Measurements from ENCODE around the gene ME3.

The ME3 gene

DNA sequence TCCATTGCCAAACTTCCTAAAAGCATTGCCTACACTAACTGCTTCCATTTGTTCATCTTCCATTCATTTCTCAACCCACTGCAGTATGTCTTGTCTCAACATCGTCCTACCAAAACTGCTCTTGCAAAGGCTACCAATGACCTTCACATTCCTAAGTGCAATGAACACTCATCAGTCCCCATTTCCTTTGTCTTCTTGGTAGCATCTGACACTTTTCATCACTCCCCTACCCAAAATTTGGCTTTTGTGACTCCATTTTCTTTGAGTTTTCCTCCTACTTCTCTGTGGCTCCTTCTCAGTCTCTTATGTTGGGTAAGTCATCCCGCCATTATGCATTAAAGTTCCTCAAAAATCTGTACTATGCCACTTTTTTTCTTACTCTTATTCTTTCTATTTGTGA lies 162.3 kb downstream of the ME3 start:
- DNase-seq = no peak

DNA sequence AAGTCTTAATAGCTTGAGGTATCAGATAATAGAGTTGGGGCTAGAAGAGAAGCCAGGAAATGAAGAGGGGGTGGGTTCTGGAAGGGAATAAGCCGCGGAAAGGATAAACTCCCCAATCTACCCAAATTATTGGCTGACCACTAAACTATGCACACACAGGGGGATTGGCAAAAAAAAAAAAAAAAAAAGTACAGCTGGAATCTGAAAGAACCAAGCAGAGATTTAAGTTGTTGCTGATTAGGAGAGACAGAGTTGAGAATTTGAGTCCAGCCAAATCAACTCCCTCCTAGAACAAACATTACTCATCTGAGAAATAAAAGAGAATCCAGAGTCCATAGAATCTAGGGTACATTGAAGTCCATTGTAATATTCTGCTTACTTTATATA lies 162.8 kb downstream of the ME3 start:
- DNase-seq = no peak

DNA sequence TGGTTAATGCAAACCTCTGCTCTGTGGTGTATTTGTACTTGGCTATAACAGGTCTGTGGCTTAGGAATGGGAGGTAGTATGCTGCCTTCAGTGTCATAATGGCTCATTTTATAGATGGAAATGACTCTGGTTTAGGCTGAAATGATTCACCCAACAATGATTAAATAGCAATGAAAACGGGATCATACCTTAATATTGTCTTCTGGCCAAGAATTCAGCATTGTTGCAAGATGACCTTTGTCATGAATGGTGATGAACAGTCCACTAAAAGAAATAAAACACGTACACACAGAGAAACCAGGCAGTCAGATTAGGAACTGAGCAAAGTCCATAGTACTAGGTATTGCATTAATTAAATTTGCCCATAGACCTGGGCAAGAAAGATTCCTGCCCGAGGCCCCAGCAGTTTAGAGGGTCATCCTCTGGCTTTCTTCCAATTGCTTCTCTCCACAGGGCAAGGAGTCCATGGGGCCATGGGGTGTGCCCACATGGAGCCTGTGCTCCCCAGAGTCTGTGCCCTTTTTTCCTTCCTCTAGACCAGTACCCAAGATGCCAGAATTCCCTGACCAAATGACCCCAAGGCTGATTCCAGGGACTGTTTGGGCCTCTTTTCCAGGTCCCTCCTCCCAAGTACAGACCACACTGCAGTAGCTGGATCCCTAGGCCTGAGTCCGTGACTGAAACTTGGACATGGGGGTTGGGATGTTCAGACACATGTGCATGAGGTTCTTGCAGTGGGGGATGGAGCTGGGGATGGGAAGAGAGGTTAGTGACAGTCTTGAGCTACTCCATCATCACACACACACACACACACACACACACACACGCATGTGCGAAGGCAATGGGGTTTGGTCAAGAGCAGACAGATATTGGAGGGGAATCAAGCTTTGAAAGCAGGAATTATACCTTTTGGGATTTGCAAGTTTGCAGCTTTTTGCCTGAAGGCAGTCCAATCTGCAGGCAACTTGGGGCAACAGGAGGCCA lies 163.5 kb downstream of the ME3 start:
- DNase-seq = no peak

DNA sequence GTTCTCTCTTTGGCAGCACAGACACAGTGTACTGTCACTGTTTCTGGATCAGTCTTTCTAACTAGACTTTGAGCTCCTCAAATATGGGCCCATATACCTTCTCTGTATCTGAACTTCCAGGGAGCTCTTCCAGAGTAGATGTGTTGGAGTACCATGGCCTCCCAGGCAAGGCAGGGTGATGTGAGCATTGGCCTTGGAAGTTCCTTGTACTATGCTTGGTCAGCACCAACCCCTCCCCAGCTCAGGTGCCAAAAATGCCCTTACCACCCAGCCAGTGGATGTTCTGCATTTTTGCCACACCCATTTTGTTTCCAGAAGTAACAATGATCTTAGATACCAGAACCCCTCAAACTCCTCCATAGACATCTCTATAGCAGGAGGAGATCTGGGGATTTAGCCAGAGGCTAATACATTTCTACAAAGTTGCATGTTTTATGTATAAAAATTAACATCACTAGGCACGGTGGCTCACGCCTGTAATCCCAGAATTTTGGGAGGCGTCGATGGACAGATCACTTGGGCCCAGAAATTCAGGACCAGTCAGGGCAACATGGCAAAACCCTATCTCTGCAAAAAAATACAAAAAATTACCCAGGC lies 165.1 kb downstream of the ME3 start:
- no peak for DNase-seq

DNA sequence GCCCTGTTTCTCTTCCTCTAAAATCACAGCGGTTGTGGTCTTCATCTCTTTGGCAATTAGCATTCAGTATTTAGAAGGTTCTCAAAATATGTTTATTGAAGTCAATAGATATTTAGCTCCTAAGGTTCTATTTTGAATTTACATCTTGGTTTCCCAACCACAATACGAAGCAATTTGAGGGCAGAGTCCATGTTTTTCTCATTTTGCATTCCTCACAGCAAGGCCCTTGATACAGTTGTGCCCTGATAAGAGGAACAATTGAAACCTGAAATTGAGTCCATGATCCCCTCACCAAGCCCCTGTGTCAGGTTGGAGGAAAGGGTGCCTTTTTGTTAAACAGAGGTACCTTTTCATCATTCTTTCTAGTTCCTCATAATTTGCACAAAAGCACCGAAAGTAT lies 166.2 kb downstream of the ME3 start:
- no peak for DNase-seq

DNA sequence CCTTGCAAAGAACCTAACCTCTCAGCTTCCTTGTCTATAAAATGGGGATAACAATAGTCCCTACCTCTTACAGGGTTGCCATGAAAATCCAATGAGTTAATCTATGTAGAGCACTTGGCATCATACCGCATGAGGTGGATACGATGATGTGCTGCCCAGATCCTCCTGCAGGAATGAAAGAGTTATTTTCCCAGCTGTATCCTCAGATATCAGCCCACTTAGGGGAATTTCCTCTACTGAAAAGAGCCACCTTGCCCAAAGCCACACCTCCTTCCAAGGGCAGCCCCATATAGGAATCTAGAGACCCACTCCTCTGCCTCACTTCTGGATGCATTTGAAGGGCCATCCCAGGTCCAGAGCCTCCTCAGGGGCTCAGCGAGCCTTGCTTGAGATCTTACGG lies 169.3 kb downstream of the ME3 start:
- no peak for DNase-seq

DNA sequence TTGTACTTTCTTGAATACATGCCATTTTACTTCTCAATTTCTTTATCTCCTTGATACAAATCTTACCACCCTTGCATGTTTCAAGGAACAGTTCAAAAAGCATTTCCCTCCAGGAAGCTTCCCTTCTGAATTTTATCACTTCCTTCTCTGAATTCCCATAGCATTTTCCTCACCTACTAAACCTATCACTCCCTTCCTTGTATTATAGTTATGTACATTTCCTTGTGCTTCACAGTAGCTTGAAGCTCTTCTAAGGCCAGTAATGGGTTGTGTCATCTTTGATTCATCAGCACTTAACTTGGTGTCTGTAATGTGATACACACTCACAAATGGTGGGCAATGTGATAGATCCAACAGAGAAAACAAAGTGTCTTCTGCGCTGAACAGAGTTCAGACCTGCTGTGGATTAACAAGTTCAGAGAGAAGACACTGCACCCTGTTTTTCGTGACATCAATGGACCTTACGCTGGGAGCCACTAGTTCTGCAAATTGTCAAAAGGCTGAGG lies 170.2 kb downstream of the ME3 start:
- no peak for DNase-seq

DNA sequence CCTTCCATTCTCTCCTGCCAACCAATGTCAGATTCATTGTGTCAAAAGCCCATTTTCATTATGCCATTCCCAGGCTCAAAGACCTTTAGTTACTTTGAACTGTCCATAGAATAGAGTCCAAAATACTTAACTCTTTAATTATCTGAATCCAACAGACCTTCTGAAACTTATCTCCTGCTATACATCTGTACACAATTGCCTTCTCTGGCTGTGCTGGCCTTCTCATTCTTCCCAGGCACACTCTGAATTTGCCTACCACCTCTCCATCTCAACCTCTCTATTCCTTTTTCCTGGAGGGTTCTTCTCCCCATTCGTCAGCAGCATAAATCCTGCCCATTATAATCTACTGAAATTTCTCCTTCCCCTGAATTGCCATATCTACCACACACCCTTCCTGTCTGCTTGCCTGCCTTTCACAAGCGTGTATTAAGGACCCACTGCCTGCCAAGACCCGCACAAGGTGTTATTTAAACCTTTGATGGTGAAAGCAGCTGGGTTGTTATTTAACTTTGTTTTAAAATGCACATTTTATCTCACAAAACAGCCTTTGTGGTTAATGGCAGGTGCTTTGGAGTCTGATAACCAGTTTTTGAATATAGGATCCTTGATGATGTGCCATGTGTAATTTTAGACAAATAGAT lies 171.8 kb downstream of the ME3 start:
- no peak for DNase-seq

DNA sequence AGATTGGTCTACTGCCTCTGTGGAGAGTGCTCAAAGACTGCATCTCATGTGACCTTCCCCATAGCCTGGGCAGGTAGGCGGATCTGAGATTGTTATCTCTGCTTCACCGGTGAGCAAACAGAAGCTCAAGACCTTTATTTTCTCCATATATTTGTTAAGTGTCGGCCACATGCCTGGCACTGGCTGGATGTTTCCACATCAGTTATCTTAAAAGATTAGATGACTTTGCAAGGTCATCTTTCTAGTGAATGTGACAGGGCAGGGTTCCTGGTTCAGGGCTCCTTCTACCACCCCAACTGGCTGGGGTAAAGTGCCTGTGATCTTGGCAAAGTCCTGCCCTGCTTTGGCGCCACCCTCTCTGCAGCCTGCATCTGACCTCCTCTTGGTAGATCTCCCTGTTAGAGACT lies 172.7 kb downstream of the ME3 start:
- DNase-seq = no peak

DNA sequence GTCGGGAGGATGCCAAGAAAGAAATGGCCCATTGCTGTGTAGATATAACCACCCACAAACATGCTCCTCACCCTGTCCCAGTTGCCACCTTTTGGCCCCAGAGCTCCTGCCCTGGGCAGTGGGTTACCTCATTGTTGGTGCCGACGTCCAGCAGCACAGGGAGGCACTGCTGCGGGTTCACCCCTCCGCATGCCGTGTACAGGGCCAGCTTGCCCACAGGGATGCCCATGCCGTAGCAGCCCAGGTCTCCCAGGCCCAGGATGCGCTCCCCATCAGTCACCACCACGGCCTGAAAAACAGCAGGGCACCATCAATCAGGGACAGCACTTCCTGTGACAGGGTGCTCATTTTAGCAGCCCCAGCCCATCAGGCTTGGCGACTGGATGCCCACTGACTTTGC lies 174.6 kb downstream of the ME3 start:
- no peak for DNase-seq

DNA sequence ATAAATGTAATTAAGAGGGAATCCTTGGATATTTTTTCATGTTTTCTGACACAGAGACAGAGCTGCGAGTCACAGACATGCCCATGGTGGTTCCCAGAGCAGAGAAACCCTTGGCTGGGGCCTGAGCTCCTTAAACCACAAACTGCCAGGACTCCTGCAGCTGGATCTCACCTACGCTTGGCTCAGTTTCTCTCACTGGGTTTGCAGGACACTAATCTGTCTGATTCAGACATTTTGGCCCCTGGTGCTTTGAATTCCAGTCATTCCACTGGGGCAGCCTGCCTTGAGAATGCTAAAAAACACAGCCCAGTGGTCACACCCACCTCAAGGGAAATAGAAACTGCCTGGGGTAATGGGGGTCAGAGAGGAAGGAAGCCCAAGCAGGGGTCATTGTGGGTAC lies 175.1 kb downstream of the ME3 start:
- DNase-seq = no peak

DNA sequence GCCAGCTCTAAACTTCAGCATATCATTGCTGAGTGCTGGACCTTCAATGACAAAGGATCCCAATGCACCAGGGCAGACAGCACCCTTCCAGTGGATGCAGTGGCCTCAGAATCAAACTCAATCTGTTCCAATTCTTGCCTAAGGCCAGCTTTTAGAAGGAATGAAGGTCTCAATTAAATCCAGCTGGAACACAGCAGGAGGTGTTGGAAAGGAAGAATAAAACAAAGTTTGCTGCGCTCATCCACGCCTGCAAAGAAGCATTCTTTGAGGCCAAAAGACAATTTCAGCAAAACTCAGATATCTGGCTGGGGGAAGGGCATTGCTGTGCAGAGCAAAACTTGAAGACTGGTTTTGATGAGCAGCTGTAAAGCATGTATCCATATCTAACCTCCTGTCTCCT lies 177.1 kb downstream of the ME3 start:
- no peak for DNase-seq

DNA sequence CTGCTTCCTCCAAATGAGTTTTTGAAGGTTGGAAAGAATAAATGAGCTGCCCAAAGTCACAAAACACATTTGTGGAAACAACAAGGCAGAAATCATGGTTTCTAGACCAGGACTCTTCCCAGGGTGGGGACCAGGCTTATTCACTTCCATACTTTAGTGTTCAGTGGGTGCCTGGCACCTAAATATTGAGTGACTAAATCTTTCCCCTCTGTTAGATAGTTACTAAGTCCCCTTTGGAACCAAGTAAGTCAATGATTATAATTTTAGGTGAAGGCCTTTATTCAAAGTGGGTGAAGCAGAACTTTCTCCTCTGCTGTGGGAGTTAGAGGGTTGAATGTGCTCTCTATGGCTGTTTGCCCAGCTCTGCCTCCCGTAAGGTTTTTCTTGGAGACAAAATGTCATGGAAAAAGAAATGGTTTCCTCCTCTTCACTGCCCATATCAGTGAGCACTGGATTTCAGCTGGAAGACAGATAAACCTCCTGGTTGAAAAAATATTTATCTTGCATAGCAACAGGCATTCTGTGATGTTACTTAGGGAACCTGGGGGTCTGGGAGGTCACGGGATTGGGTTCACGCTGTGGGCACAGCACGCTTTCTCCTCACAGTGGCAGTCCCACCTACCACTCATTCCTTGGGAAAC lies 179.9 kb downstream of the ME3 start:
- DNase-seq = no peak

DNA sequence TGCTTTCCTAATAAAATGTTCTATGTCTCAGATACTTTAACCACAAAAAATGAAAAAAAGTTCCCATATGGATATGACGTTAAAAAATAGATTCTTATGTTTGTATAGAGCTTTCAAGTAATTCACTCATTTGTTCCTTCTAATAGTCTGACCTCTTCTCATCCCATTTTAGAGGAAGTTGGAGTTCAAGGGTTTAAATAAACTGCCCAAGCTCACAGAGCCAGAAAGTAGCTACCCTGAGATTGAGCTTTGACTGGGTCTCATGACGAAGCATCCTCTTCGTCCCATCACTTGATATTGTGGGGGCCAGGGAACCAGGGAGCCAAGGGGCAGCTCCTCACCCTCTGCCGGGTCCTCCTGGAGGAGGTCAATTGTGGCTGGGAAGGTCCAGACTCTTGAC lies 181.4 kb downstream of the ME3 start:
- no peak for DNase-seq

DNA sequence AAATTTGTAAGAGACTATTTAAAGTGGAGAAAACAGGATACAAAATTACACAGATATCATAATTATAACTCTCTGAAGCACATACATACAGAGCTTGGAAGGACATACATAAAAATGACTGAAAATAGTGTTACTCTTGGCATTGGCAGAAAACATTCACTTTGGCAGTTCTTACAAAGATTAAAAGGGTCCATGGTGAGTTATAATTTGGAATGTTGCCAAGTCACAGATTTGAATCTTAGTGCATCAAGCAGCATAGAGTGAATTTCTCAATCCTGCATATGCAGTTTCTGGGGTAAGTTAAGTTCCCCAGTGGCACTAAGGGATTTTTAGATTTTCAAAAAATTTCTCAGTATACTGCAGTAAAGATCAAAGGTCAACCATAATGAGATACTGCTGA lies 181.8 kb downstream of the ME3 start:
- no peak for DNase-seq

DNA sequence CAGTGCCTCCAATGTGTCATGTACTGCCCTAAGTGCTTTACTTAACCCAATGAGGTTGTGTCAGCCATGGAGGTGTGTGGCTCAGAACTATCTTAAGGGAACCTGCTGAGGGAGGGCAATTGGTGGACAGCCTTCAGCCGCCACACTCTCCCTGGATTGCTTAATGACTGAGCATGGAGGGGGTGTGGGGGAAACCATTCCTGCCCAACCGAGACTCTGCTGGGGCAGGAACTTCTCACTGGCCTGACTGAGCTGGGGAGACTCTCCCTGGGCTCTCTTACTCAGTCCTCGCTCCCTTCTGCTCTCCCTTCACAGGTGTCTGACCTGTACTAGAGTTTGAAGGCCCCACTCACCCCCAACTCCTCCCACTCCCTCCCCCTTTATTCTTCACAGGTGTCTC lies 183.0 kb downstream of the ME3 start:
- no peak for DNase-seq

DNA sequence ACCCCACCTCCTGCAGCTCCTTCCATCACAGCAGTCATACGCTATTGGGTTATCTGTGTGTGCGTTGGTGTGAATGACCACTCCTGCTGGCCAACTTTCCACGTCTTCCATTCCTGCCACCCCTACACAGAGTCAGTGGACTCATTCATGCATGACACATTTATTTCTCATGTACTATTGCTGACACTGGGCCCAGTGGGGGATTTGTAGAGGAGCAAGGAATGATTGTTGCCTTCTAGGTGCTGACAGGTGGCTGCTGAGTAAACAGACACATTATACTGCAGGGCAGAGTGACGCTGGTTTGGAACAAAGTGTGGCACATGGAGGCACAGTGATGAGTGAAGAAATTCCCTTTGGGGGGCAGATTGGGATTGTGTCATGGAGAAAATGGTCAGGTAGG lies 183.9 kb downstream of the ME3 start:
- no peak for DNase-seq

DNA sequence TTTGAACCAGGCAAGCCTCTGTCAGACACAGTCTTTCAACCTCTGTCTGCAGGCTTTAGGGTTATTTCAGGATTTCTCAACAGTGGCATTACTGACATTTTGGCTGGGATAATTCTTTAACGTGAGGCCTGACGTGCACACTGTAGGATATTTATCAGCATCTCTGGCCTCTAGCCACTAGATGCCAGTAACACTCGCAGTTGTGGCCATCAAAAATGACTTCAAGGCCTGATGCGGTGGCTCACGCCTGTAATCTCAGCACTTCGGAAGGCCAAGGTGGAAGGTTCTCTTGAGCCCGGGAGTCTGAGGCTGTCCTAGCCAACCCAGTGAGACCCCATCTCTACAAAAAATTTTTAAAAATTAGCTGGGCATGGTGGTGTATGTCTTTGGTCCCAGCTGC lies 184.7 kb downstream of the ME3 start:
- DNase-seq = no peak

DNA sequence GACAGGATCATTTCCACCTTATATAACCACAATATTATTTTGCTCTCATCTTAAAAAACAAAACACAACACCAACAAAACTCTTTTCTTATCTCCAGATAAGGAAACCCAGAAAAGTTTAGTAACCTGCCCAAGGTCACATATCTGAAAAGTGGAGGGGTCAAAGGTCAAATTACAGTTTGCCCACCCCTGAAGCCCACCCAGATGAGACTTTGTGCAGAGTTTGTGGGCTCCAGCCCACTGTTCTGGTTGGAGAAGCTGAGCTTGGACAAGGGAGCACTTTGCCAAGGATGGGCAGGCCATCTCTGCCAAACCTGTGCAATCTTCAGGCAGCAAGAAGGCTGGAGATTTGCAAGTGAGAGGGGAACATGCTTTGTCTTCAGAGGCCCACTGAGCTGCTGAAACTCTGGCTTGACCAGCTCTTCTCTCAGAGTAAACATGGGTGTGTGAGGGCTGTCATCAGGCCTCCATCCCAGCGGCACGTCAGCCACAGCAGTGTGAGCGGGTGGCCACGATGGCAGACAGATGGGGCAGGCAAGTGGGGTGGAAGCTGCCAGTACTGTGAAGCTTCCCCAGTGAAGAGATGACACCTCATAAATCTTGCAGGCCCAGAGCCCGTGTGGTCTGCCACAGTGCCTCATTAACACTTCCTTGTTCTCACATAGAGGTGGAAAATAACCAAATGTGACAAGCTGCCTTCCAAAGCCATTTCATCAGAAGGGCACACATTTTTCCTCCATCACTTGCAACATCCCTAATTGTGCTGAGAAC lies 186.0 kb downstream of the ME3 start:
- no peak for DNase-seq

DNA sequence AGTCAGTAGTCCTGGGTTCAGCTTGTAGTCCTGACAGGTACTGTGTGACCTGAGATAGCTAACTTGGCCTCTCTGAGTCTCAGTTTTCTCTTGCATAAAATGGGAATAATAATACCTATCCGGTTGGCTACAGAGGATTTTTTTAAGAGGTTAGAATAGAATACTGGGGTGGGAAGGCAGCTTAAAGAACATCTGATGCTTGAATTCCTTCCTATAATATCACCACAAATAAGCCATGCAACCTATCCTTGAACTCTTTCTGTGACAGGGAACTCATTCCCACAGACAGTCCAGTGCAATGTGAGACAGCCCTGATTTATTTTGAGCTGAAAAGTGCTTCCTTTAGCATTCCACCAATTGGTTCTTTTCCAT lies 187.6 kb downstream of the ME3 start:
- DNase-seq = no peak

DNA sequence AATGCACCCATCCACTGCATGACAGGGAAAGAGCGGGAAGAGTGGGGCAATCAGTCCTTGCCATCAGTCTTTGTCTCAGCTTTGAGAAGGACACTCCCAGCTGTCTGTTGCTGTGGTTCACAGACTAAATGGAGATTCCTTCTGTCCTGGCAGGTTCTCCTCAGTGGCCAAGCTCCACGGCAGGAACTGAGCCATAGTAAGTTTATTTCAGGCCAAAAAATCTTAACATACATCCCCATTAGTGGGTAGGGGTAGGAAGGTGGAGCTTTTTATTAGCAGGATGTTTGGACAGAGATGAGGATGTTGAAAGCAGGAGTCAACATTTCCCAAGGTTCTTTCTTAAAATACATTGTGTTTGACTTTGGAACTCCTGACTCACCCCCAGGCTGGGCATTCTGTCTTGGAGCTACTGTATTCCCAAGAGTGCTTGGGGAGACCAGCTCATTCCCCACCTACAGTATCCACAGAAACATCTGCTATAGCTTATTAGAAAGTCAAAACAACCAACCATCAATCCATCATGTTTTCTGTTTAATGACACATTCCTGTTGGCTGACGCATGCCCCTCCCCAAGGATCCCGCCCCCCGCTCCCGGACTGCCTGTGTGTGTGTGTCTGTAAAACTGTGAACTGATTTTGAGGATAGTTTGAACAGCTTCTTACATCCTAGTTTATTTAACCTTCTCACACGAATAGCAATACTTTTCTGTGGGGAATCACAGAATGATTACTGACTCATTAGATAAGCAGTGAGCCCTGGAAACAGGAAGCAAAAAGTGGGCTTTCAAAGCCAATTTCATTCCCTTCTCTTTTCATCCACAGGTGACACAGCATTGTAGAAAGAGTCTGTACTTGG lies 188.2 kb downstream of the ME3 start:
- no peak for DNase-seq

DNA sequence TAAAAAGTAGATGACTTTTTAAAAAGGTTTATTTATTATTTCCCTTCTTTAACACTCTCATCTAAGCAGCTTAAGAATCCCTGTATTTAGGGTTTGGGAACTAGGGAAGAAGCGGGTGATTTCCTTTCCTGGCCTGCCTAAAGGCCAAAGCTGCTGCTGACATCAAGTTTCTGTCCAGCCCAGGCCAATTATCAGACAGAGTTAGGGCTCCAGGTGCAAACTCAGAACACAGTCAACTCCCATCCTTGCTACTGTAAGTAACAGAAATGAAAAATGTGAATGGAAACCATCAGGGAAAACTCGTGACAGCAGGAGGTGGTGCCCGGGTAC lies 188.8 kb downstream of the ME3 start:
- no peak for DNase-seq

Data from activated CD4-positive, alpha-beta T cell treated with anti-CD3 and anti-CD28 coated beads, Interleukin-2, amount 50 U/mL, for 4 hours (primary cell).